Tibial nerve (tissue), 4 donors: Measurements from ENCODE around the gene PLAU. TPM values are rescaled to one million over a fixed set of nuclear protein-coding genes. Genes with fewer than 3 reads are reported as not detected.
A peak's percentile ranks its signal among the peaks of the same experiment; 100 is the strongest.

Experiments used
- DNase-seq, 2 donors: peaks; one replicate each; pipeline ENCODE4 v3.0.0-alpha.2; 2019; ENCODE audit warnings: low spot score in 2 of 2
- H3K27ac ChIP-seq, 4 donors: fragments of 200-600 bp; sonication (generic) in 3 of 4; one replicate each; pipeline ENCODE4 v1.5.1; 2017 to 2019; ENCODE audit warnings: mild to moderate bottlenecking in 1 of 4
- H3K27me3 ChIP-seq, 2 donors: fragments of 200-600 bp; sonication (generic) in 1 of 2; one replicate each; pipeline versions ENCODE4 v1.5.1 to v1.6.0; 2017 to 2019
- H3K36me3 ChIP-seq, 3 donors: fragments of 200-600 bp; sonication (generic); one replicate each; pipeline ENCODE4 v1.5.1; 2018 to 2019
- H3K4me1 ChIP-seq, 4 donors: fragments of 200-600 bp; sonication (generic) in 3 of 4; one replicate each; pipeline ENCODE4 v1.5.1; 2017 to 2019
- H3K4me3 ChIP-seq, 4 donors: fragments of 200-600 bp; sonication (generic) in 3 of 4; one replicate each; pipeline ENCODE4 v1.5.1; 2017 to 2019; ENCODE audit warnings: mild to moderate bottlenecking in 1 of 4, moderate library complexity in 1 of 4
- H3K9me3 ChIP-seq, 4 donors: fragments of 200-600 bp; sonication (generic) in 3 of 4; one replicate each; pipeline ENCODE4 v1.5.1; 2017 to 2019
- EP300 ChIP-seq, 2 donors: sonication (generic); formaldehyde crosslinking; IDR thresholded peaks; one replicate each; pipeline ENCODE4 v1.6.1; 2017; ENCODE audit warnings: antibody characterized with exemption in 2 of 2, mild to moderate bottlenecking in 1 of 2
- POLR2A ChIP-seq, 2 donors: fragments of 450-650 bp; IDR thresholded peaks; one replicate each; pipeline ENCODE4 v1.6.1; 2017; ENCODE audit warnings: antibody characterized with exemption in 2 of 2, mild to moderate bottlenecking in 2 of 2, moderate library complexity in 2 of 2
- WGBS, 2 donors: methylation state at CpG; one replicate each; pipeline ENCODE4 v1.1.5; 2018; 5-methylcytosine and 5-hydroxymethylcytosine counted together
- total RNA-seq, 4 donors: library from RNA; depleted of rRNA; stranded (reverse); fragments of >200 nt; gene quantifications; one replicate each; pipeline ENCODE4 v1.1.0, GENCODE V29; 2016
- TF ChIP-seq, protein P1 (sequence below), 5 experiments: fragments of 200-600 bp in 3 of 5; fragments of 450-650 bp in 2 of 5; sonication (generic) in 3 of 5; IDR thresholded peaks; one replicate each; pipeline ENCODE4 v1.5.1; 2016 to 2019; ENCODE audit warnings: antibody characterized with exemption in 5 of 5, mild to moderate bottlenecking in 3 of 5, moderate library complexity in 2 of 5

Gene PLAU
- total RNA-seq, 4 donors from 2014 or later: 2.5 to 7.8 (median 3.5) TPM

GRCh38 chr10:73940634-73941221 is 29.8 kb downstream of the PLAU start:
- TF ChIP-seq EP300 (IDR thresholded peaks at IDR 0.05) (peak in 1 of 2 donors; percentile 52), POLR2A (IDR thresholded peaks at IDR 0.05) (no peak)
- TF ChIP-seq, protein P1, sequence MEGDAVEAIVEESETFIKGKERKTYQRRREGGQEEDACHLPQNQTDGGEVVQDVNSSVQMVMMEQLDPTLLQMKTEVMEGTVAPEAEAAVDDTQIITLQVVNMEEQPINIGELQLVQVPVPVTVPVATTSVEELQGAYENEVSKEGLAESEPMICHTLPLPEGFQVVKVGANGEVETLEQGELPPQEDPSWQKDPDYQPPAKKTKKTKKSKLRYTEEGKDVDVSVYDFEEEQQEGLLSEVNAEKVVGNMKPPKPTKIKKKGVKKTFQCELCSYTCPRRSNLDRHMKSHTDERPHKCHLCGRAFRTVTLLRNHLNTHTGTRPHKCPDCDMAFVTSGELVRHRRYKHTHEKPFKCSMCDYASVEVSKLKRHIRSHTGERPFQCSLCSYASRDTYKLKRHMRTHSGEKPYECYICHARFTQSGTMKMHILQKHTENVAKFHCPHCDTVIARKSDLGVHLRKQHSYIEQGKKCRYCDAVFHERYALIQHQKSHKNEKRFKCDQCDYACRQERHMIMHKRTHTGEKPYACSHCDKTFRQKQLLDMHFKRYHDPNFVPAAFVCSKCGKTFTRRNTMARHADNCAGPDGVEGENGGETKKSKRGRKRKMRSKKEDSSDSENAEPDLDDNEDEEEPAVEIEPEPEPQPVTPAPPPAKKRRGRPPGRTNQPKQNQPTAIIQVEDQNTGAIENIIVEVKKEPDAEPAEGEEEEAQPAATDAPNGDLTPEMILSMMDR (IDR thresholded peaks at IDR 0.05): peak; percentile 90 to 98 (median 94)

DNA sequence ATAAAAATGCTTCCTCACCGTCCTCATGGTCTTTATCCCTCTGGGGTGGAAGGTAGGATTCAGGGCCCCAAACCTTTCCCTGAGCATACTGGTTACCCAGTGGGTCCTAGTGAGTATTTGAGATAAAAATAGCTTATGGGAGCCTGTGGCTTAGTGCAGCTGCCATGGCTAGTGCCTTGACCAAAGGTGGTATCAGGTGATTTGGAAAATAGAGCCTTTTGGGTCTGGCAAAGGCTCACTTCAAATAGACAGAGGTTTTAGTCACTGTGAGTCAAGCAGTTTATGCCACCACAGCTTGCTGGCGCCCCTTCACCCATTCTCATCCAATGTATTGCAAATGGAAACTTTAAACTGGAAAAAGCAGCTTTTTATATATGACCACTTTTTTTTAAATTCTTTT is 30.4 kb downstream of the PLAU start:
- no peak for DNase-seq
- peaks cover 0 to 24% (median 9%) of the 10 kb centered on the region in 4 donors for H3K4me1 ChIP-seq
- WGBS, 2 donors: 67 to 69% methylated on average over 2 of the region's 2 CpGs
- H3K9me3 ChIP-seq: peaks cover 0 to 4% (median 0%) of the 10 kb centered on the region in 4 donors
- no peaks in the 10 kb centered on the region for H3K36me3 ChIP-seq
- H3K27me3 ChIP-seq: no peaks in the 10 kb centered on the region
- H3K4me3 ChIP-seq: no peak overlapping the region
- peak overlapping the region; percentile 26 to 78 (median 62) for H3K27ac ChIP-seq
- TF ChIP-seq, protein P1 (IDR thresholded peaks at IDR 0.05): no peak
- no peak for TF ChIP-seq EP300 (IDR thresholded peaks at IDR 0.05)

More at GRCh38 chr10:73940634-73941221, 29.8 kb downstream of the PLAU start:
- H3K36me3 ChIP-seq: no peaks in the 10 kb centered on the region
- peaks cover 0 to 24% (median 9%) of the 10 kb centered on the region in 4 donors for H3K4me1 ChIP-seq
- WGBS, 2 donors: 3 to 5% methylated on average over 28 of the region's 28 CpGs
- peak; percentile 83 to 95 for DNase-seq
- no peaks in the 10 kb centered on the region for H3K27me3 ChIP-seq
- H3K9me3 ChIP-seq: peaks cover 0 to 4% (median 0%) of the 10 kb centered on the region in 4 donors
- peak overlapping the region; percentile 26 to 78 (median 62) for H3K27ac ChIP-seq
- H3K4me3 ChIP-seq: peak overlapping the region in 2 of 4 donors; percentile 9 to 28

DNA sequence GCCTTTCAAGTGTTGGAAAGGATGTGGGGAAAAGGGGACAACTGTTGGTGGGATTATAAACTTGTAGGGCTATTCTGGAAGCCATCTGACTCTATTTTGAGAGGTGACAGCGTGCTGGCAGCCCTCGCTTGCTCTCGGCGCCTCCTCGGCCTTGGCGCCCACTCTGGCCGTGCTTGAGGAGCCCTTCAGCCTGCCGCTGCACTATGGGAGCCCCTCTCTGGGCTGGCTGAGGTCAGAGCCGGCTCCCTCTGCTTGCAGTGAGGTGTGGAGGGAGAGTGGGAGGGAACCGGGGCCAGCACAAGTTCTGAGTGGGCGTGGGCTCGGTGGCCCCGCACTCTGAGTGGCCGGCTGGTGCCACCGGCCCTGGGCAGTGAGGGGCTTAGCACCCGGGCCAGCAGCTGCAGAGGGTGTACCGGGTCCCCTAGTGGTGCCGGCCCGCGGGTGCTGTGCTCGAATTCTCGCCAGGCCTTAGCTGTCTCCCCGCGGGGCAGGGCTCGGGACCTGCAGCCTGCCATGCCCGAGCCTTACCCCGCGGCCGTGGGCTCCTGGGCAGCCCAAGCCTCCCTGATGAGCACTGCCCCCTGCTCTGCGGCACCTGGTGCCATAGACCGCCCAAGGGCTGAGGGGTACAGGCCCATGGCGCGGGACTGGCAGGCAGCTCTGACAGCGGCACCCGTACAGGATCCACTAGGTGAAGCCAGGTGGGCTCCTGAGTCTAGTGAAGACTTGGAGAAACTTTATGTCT is 33.6 kb downstream of the PLAU start:
- Histone ChIP-seq H3K4me3 (no peak overlapping the region), H3K4me1 (peaks cover 0 to 13% (median 7%) of the 10 kb centered on the region in 4 donors), H3K27ac (no peak overlapping the region), H3K27me3 (no peaks in the 10 kb centered on the region), H3K9me3 (peaks cover 0 to 4% (median 0%) of the 10 kb centered on the region in 4 donors), H3K36me3 (no peaks in the 10 kb centered on the region)
- DNase-seq: no peak
- WGBS, 2 donors: 91 to 94% methylated on average over 19 to 28 of the region's 35 CpGs
- TF ChIP-seq EP300 (IDR thresholded peaks at IDR 0.05) (no peak), POLR2A (IDR thresholded peaks at IDR 0.05) (no peak)
- TF ChIP-seq, protein P1 (IDR thresholded peaks at IDR 0.05): no peak

DNA sequence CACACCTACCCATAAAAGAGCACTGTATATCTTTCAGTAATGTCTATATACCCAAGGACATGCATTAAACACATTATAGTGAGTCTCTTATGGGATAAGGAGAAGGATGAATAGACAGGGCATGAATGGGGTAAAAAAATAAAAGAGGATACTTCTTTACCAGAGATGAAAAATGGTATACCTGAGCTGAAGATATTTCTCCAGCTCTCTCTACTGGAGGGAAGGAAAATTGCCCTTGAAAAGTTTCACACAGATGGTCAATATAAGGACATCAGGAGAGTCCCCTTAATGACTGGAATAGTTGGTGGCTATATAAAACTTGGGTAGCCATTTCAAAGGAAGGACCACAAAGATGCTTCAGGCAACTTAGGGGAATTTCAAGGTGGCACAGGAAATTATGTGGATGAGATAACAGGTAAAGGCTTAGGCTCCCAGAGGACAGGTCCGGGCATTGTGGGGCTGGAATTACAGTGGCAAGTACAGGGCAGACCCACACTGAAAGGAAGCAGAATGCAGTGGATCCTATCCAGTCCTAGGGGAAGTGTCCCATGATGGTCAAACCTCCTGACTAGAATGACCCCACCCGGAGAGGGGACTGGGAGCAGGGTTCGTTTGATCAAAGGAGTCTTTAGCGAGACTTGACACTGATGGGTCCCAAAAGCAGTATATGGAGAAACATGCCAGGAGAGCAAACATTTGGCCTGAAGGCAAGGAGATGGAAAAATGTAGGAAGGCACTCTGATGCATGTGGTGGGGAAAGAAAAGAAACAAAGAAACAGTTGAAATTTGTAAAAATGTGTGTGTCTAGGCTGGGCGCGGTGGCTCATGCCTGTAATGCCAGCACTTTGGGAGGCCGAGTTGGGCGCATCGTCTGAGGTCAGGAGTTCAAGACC is 35.6 kb downstream of the PLAU start:
- TF ChIP-seq POLR2A (IDR thresholded peaks at IDR 0.05): no peak
- TF ChIP-seq EP300 (IDR thresholded peaks at IDR 0.05): no peak
- TF ChIP-seq, protein P1 (IDR thresholded peaks at IDR 0.05): no peak
- no peak for DNase-seq
- Histone ChIP-seq H3K4me1 (no peaks in the 10 kb centered on the region), H3K27me3 (no peaks in the 10 kb centered on the region), H3K36me3 (no peaks in the 10 kb centered on the region), H3K9me3 (peaks cover 0 to 4% (median 0%) of the 10 kb centered on the region in 4 donors), H3K4me3 (no peak overlapping the region), H3K27ac (no peak overlapping the region)
- 61 to 63% methylated on average over 9 of the region's 9 CpGs for WGBS, 2 donors
